Left ventricle myocardium inferior (tissue), 1 donor: ENCODE measurements around the gene LIPT2. TPM values are rescaled to one million over a fixed set of nuclear protein-coding genes. Genes with fewer than 3 reads are reported as not detected.

Source experiments
- DNase-seq: peaks from one replicate; pipeline ENCODE4 v3.0.0-alpha.2; 2020
- H3K27ac ChIP-seq: fragments of 200-600 bp; replicated peaks from 2 replicates; pipeline ENCODE4 v1.8.0; 2021
- H3K27me3 ChIP-seq: fragments of 200-600 bp; 2 replicates; pipeline ENCODE4 v1.8.0; 2021; ENCODE audit warnings: low read depth
- H3K36me3 ChIP-seq: fragments of 200-600 bp; 2 replicates; pipeline ENCODE4 v1.8.0; 2021
- H3K4me1 ChIP-seq: fragments of 200-600 bp; 2 replicates; pipeline ENCODE4 v1.8.0; 2021
- H3K4me3 ChIP-seq: fragments of 200-600 bp; 2 replicates; pipeline ENCODE4 v1.8.0; 2021; ENCODE audit warnings: mild to moderate bottlenecking, moderate library complexity
- H3K9me3 ChIP-seq: fragments of 200-600 bp; replicated peaks from 2 replicates; pipeline ENCODE4 v1.8.0; 2021
- intact Hi-C: fragments of 100-400 bp; cut with micrococcal nuclease; formaldehyde crosslinking; loops from one replicate; pipeline ENCODE4 v1.11.0; 2022
- total RNA-seq: library from RNA; stranded (reverse); fragmentation: NEBNext Ultra II Directional; extraction: Animal tissue kit (Norgen Biotek cat#: 25700); gene quantifications from one replicate; pipeline ENCODE4 v1.2.1, GENCODE V29; 2021
- TF ChIP-seq, protein P1 (sequence below): fragments of 200-600 bp; IDR thresholded peaks from 2 replicates; pipeline ENCODE4 v1.8.0; 2021; ENCODE audit warnings: antibody characterized with exemption, mild to moderate bottlenecking, borderline replicate concordance
- donor health status: DM: no; HTN: yes; CAD: no; lungs with severe emphysema.

Gene LIPT2
- total RNA-seq, 1 donor from 2014 or later: 0.96 TPM

DNA sequence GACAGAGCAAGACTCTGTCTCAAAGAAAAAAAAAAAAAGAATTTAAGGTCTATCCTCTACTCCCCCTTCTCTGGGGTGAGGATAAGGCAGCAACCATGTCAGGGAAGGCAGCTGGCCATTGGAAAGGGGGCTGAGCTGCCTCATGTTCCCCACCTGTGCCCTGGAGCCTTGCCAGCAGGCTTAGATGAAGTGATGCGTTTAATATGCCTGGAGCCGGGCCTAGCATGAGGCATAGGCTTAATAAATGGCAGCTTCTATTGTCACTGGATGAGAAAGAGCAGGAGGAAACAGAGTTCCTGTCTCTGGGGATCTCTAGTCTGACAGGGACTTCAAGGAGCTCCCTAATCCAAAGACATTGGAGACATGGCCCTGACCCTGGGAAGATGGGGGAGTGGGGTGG, 23.0 kb downstream of the LIPT2 start:
- no peaks in the 10 kb centered on the region for H3K27me3 ChIP-seq
- no peak overlapping the region for H3K4me3 ChIP-seq
- no peak overlapping the region for H3K27ac ChIP-seq
- DNase-seq: no peak
- peaks cover 29% of the 10 kb centered on the region for H3K4me1 ChIP-seq
- intact Hi-C loops: no loop called here
- no peaks in the 10 kb centered on the region for H3K36me3 ChIP-seq
- no peaks in the 10 kb centered on the region for H3K9me3 ChIP-seq
- TF ChIP-seq, protein P1, sequence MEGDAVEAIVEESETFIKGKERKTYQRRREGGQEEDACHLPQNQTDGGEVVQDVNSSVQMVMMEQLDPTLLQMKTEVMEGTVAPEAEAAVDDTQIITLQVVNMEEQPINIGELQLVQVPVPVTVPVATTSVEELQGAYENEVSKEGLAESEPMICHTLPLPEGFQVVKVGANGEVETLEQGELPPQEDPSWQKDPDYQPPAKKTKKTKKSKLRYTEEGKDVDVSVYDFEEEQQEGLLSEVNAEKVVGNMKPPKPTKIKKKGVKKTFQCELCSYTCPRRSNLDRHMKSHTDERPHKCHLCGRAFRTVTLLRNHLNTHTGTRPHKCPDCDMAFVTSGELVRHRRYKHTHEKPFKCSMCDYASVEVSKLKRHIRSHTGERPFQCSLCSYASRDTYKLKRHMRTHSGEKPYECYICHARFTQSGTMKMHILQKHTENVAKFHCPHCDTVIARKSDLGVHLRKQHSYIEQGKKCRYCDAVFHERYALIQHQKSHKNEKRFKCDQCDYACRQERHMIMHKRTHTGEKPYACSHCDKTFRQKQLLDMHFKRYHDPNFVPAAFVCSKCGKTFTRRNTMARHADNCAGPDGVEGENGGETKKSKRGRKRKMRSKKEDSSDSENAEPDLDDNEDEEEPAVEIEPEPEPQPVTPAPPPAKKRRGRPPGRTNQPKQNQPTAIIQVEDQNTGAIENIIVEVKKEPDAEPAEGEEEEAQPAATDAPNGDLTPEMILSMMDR: no peak

DNA sequence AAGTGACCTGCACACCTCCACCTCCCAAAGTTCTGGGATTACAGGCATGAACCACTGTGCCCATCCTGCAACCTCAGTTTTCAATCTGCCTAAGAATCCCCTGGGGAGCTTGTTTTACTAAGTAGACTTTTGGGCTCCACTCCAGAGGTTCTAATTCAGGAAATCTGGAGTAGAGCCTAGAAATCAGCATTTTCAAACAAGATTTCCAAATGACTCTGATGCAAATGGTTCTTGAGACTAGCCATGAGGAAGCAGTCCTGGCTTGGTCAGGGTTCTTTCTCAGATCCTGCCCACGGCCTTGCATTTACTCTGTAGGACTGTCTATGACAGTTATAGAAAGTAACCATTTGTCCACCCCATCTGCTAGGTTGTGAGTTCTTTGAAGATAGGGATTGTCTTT, 24.6 kb downstream of the LIPT2 start:
- peaks cover 24% of the 10 kb centered on the region for H3K4me1 ChIP-seq
- DNase-seq: no peak
- H3K4me3 ChIP-seq: no peak overlapping the region
- no peaks in the 10 kb centered on the region for H3K9me3 ChIP-seq
- peaks cover 6% of the 10 kb centered on the region for H3K27me3 ChIP-seq
- TF ChIP-seq, protein P1: no peak
- intact Hi-C loops: no loop called here
- H3K36me3 ChIP-seq: no peaks in the 10 kb centered on the region
- H3K27ac ChIP-seq: no peak overlapping the region

DNA sequence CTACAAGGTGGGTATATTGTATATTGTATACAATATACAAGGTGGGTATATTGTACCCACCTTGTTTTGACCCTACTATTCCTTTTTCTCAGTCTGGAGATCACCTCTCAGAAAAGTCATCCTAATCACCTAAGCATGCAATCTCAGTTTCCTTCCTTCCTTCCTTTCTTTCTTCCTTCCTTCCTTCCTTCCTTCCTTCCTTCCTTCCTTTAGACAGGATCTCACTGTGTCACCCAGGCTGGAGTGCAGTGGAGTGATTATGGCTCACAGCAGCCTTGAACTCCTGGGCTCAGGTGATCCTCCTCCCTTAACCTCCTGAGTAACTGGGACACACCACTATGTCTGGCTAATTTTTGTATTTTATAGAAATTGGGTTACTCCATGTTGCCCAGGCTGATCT, 25.0 kb downstream of the LIPT2 start:
- peaks cover 24% of the 10 kb centered on the region for H3K4me1 ChIP-seq
- H3K36me3 ChIP-seq: no peaks in the 10 kb centered on the region
- H3K4me3 ChIP-seq: no peak overlapping the region
- intact Hi-C loops: no loop called here
- TF ChIP-seq, protein P1: no peak
- DNase-seq: no peak
- no peak overlapping the region for H3K27ac ChIP-seq
- no peaks in the 10 kb centered on the region for H3K9me3 ChIP-seq
- peaks cover 8% of the 10 kb centered on the region for H3K27me3 ChIP-seq

DNA sequence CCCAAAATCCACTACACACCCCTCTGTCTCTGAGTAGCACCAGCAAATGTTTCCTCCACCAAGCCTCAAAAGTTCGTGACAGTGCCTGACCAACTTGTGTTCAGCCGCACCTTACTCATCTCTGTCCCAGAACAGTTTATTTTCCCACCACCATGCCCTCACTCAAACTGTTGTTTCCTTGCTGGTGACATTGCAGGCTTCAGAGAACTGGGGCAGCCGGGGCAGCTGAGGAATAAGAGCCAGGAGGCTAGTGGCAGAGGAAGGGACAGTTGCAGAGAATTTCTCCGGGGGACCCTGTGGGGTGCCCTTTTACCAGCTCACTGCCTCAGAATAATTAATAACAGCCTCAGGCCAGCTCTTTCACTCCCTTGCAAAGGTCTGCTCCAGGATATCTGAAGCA, 25.5 kb downstream of the LIPT2 start:
- H3K36me3 ChIP-seq: no peaks in the 10 kb centered on the region
- H3K4me1 ChIP-seq: peaks cover 24% of the 10 kb centered on the region
- peak overlapping the region; percentile 60 for H3K27ac ChIP-seq
- DNase-seq: no peak
- TF ChIP-seq, protein P1: no peak
- H3K4me3 ChIP-seq: peak overlapping the region; percentile 70
- peaks cover 12% of the 10 kb centered on the region for H3K27me3 ChIP-seq
- no peaks in the 10 kb centered on the region for H3K9me3 ChIP-seq
- intact Hi-C loops: no loop called here

DNA sequence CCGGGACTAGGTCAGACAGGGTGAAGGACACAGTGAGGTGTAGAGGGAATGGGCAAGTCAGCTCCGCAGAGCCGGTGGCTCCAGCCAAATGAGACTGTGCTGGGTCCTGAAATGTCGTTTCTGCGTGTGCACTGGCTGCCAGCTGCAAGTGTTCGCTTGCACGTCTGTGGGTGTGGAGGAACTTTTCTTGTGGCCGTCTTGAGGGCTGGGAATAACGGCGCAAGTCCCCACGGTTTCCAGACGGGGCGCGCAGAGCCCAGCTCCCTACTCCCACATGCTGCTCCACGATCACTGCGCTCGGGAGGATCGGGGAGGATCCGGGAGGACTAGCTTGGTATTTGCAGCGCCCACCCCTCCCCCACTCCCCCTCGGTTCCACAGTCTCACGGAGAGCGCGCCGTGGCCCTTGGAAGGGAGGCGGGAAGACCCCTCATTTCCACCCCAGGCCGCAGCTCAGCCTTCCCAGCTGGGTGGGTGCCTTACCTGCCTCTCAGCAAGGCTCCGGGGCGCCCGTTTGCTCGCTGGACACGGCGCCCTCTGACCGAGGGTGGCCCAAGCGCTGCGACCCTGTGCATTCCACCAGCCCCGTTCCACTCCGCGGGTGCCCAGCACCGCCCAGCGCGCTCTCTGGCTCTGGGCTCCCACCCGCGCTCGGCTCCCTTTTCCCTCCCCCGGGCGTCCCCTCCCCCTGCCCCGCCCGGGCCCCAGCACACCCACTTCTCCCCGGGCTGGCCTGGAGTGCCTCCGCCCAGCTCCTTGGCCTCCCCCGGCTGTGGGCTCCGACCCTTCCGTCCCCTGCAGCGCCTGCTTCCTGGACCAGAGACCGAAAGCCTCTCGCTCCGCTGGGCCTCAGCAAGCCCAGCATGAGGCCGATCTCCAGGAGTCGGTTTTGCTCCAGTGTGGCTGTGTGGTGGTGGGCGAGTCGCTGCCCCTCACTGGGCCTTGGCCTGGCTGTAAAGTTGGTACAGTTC, 26.3 kb downstream of the LIPT2 start, which contains the start of gene KCNE3:
KCNE3 (minus strand) TSS at position 634 of the 970 bp plus-strand sequence. CDS start 9,986 bp downstream, outside the sequence.
- Histone ChIP-seq H3K9me3 (no peaks in the 10 kb centered on the region), H3K36me3 (no peaks in the 10 kb centered on the region), H3K27me3 (peaks cover 12% of the 10 kb centered on the region), H3K27ac (peak within 1 kb of the TSS; percentile 60), H3K4me3 (peak within 1 kb of the TSS; percentile 70), H3K4me1 (peaks cover 26% of the 10 kb centered on the region)
- TF ChIP-seq, protein P1: no peak
- intact Hi-C loops: no loop called here
- DNase-seq: peak; percentile 69
